PFSK-1 (cell line): ENCODE results near the gene PAQR8.
A peak's percentile ranks its signal among the peaks of the same experiment; 100 is the strongest.

ENCODE experiments used
- FOXP2 ChIP-seq: optimal IDR thresholded peaks from 2 replicates; pipeline ENCODE3; 2011; ENCODE audit warnings: borderline replicate concordance, control low read depth, inconsistent platforms; ENCODE audit not compliant: insufficient read depth; ENCODE audit errors: extremely low read length, extremely low read depth
- POLR2AphosphoS5 ChIP-seq: IDR thresholded peaks from 2 replicates; pipeline ENCODE4 v1.6.1; 2012; ENCODE audit warnings: low read depth, mild to moderate bottlenecking, control low read depth, low read length, moderate library complexity
- REST ChIP-seq, 2 experiments: IDR thresholded peaks; 2 replicates each; pipeline versions ENCODE4 v1.6.1 to v1.8.0; 2011 to 2012; ENCODE audit warnings: low read depth in 2 of 2, low read length in 2 of 2, control low read depth in 1 of 2, inconsistent platforms in 1 of 2, mild to moderate bottlenecking in 1 of 2, moderate library complexity in 1 of 2; ENCODE audit not compliant: insufficient read depth in 1 of 2
- SIN3A ChIP-seq: IDR thresholded peaks from 2 replicates; pipeline ENCODE4 v1.6.1; 2012; ENCODE audit warnings: mild to moderate bottlenecking, low read length, moderate library complexity, borderline replicate concordance; ENCODE audit not compliant: insufficient read depth
- TAF1 ChIP-seq: IDR thresholded peaks from 2 replicates; pipeline ENCODE4 v1.6.1; 2012; ENCODE audit warnings: low read length, control low read depth, borderline replicate concordance; ENCODE audit not compliant: insufficient read depth

The PAQR8 gene

GRCh38 chr6:52417675-52418111 lies 55.7 kb downstream of the PAQR8 start:
- TF ChIP-seq REST (IDR thresholded peaks at IDR 0.05; ENCODE audit: insufficient read depth in 1 of 2, low read depth in 2 of 2, low read length in 2 of 2), result no peak
- TF ChIP-seq POLR2AphosphoS5, result no peak
- TF ChIP-seq SIN3A, result no peak
- no peak for TF ChIP-seq FOXP2
- TF ChIP-seq TAF1, result no peak

DNA sequence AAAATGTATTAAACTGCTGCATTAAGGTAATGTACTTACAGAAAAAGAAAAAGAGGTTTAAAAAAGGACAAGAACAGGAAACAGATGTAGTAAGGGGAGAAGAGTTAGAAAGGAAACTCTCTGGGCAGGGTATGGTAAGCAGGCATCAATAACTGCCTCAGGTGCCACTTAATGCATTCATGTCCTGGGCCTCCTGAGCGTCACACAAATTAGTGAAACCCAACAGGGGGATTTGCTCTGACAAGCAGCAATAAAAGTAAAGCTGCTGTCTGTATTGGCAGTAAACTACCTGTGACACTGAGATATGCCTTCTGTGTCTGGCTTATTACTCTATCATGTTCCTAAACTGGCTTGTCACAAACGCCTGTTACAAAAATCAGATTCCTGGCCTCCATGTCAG lies 56.7 kb downstream of the PAQR8 start:
- TF ChIP-seq TAF1 (no peak), FOXP2 (no peak), SIN3A (no peak), POLR2AphosphoS5 (no peak), REST (IDR thresholded peaks at IDR 0.05; ENCODE audit: insufficient read depth in 1 of 2, low read depth in 2 of 2, low read length in 2 of 2) (no peak)

DNA sequence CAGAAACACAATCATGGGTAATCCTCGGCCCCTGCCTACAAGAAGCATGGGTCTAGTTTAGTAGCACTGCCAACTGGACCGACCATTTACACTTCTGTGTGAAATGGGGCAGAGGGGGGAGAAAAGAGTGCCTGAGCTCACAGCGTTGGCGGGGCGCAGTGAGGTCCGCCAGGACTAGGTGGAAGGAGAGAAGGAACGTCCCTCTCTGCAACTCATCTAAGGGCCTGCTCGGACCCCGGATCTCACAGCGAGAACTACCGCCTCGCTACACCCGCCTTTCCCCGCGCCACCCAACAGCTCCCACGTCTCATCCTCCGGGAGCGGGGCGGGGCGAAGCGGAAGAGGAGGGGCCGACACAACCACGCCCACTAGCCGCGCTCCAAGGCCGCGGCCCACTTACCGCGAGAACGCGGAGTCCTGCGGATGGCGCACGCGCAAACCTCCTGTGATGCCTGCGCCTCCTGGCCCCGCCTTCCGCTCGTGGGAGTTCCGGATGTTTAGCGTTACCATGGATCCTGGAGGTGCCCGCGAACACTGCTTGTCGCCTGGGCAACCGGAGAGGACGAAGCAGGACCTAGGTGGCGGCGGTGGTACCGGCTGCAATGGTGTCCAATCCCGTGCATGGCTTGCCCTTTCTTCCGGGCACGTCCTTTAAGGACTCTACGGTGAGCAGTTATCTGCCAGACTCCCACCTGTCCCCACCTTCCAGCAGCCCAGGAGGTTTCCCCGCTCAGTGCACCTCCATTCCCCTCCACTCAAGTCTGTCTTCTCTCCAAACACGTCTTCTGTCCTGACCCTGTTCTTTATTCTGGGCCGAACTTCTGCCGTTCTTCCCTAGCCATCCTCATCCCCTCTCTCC lies 58.1 kb downstream of the PAQR8 start, which contains the start of gene EFHC1:
Gene EFHC1 (plus strand): TSS at position 534 of the 859 bp plus-strand sequence. CDS start 69 bp downstream, at position 603.
- TF ChIP-seq POLR2AphosphoS5 (peak; percentile 98), REST (IDR thresholded peaks at IDR 0.05; ENCODE audit: insufficient read depth in 1 of 2, low read depth in 2 of 2, low read length in 2 of 2) (peak in 1 of 2 experiments; percentile 65; a peak in 2 of 4 replicates), FOXP2 (peak; percentile 92), SIN3A (peak; percentile 91; the same call in 1 of the 2 replicates), TAF1 (peak; percentile 77)

DNA sequence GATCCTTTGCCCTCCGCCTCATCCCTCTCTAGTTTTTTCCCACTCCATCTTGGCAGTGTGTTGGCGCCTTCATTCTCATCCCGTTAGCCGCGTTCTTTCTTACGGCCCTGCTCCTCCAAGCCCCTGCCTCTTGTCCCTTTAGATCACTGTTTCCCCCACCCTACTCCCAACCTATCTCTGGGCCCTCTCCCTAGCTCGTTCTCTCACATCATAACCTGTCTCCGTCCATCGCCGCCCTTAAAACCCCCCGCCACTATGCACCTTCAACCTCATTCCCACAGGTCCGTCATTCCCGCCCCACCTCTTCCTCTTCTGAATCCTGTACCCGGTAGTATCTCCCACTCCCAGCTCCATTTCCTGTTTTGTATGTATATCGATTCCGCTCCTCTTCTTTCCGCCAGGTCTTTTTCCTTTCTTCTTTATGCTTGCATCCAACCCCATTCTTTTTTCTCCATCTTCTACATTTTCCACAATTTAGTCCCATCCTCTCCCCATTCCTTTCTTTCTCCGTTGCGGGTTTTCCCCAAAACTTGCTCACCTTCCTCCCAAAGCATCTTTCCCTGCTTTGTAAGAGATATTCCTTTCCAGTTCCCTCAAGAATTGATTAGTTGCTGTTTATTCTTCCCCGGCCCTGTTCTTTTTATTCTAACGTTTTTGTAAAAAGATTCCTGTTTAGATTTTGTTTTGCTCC lies 58.9 kb downstream of the PAQR8 start:
- TF ChIP-seq POLR2AphosphoS5, result peak; percentile 36; the same call in 1 of the 2 replicates
- no peak for TF ChIP-seq SIN3A
- no peak for TF ChIP-seq FOXP2
- TF ChIP-seq REST (IDR thresholded peaks at IDR 0.05; ENCODE audit: insufficient read depth in 1 of 2, low read depth in 2 of 2, low read length in 2 of 2), result no peak
- TF ChIP-seq TAF1, result no peak
